Astrocyte (in vitro differentiated cells and primary cell): ENCODE data around the gene GTPBP2. TPM values are rescaled to one million over a fixed set of nuclear protein-coding genes. Genes with fewer than 3 reads are reported as not detected.
A peak's percentile ranks its signal among the peaks of the same experiment; 100 is the strongest.

Source experiments
- DNase-seq: peaks from one replicate; pipeline ENCODE4 v3.0.0-alpha.2; 2010; ENCODE audit warnings: low read depth
- FAIRE-seq: peaks from 2 replicates; lab custom pipeline; 2011; peaks lifted over from hg19 to GRCh38; lab: Jason Lieb, UNC
- H2AFZ ChIP-seq: 2 replicates; pipeline ENCODE4 v1.6.0; 2012; ENCODE audit warnings: low read depth, low read length, inconsistent platforms
- H3K27ac ChIP-seq: 2 replicates; pipeline ENCODE4 v1.5.1; 2011; ENCODE audit warnings: low read depth, low read length, inconsistent platforms
- H3K27me3 ChIP-seq: 2 replicates; pipeline ENCODE4 v1.6.0; 2011; ENCODE audit warnings: low read length, inconsistent platforms; ENCODE audit not compliant: insufficient read depth
- H3K36me3 ChIP-seq: 2 replicates; pipeline ENCODE4 v1.5.1; 2011; ENCODE audit warnings: low read length, inconsistent platforms; ENCODE audit not compliant: insufficient read depth
- H3K4me1 ChIP-seq: 2 replicates; pipeline ENCODE4 v1.5.1; 2011; ENCODE audit warnings: low read length, inconsistent platforms; ENCODE audit not compliant: insufficient read depth
- H3K4me2 ChIP-seq: 2 replicates; pipeline ENCODE4 v1.6.0; 2012; ENCODE audit warnings: low read length, inconsistent platforms
- H3K4me3 ChIP-seq: 2 replicates; pipeline ENCODE4 v1.5.1; 2011; ENCODE audit warnings: low read depth, mild to moderate bottlenecking, low read length, inconsistent platforms; ENCODE audit not compliant: insufficient read depth
- H3K79me2 ChIP-seq: 2 replicates; pipeline ENCODE4 v1.6.0; 2012; ENCODE audit warnings: mild to moderate bottlenecking, low read length, inconsistent platforms; ENCODE audit not compliant: insufficient read depth
- H3K9ac ChIP-seq: 2 replicates; pipeline ENCODE4 v1.6.0; 2012; ENCODE audit warnings: mild to moderate bottlenecking, low read length, inconsistent platforms
- H3K9me3 ChIP-seq: 2 replicates; pipeline ENCODE4 v1.5.1; 2012; ENCODE audit warnings: low read depth, mild to moderate bottlenecking, low read length, inconsistent platforms; ENCODE audit not compliant: insufficient read depth
- H4K20me1 ChIP-seq: 2 replicates; pipeline ENCODE4 v1.6.0; 2012; ENCODE audit warnings: low read length, inconsistent platforms; ENCODE audit not compliant: insufficient read depth
- H3K27ac Mint-ChIP-seq: one replicate; pipeline ENCODE4 v1.8.0; 2021; ENCODE audit warnings: mild to moderate bottlenecking, mixed read lengths; ENCODE audit not compliant: unreplicated experiment
- H3K27me3 Mint-ChIP-seq: one replicate; pipeline ENCODE4 v1.8.0; 2021; ENCODE audit warnings: low read depth, mixed read lengths; ENCODE audit not compliant: unreplicated experiment
- H3K36me3 Mint-ChIP-seq: one replicate; pipeline ENCODE4 v1.8.0; 2021; ENCODE audit warnings: low read depth, mixed read lengths; ENCODE audit not compliant: unreplicated experiment
- H3K4me1 Mint-ChIP-seq: one replicate; pipeline ENCODE4 v1.8.0; 2021; ENCODE audit warnings: low read depth, mixed read lengths; ENCODE audit not compliant: unreplicated experiment
- H3K4me3 Mint-ChIP-seq: one replicate; pipeline ENCODE4 v1.8.0; 2021; ENCODE audit warnings: mild to moderate bottlenecking, moderate library complexity, mixed read lengths; ENCODE audit not compliant: unreplicated experiment
- H3K9me3 Mint-ChIP-seq: one replicate; pipeline ENCODE4 v1.8.0; 2021; ENCODE audit warnings: mild to moderate bottlenecking, mixed read lengths; ENCODE audit not compliant: unreplicated experiment
- CTCF ChIP-seq: IDR thresholded peaks from 2 replicates; pipeline ENCODE4 v1.5.1; 2011; ENCODE audit warnings: low read depth, mild to moderate bottlenecking, inconsistent platforms, low read length, moderate library complexity; ENCODE audit not compliant: insufficient read depth
- EZH2 ChIP-seq: IDR thresholded peaks from 2 replicates; pipeline ENCODE4 v1.6.1; 2012; ENCODE audit warnings: mild to moderate bottlenecking, low read length, inconsistent platforms; ENCODE audit not compliant: insufficient read depth
- total RNA-seq: library from RNA; stranded (reverse); gene quantifications from 2 replicates; pipeline ENCODE4 v1.2.1, GENCODE V29; 2021

Gene GTPBP2
- total RNA-seq, 1 donor from 2014 or later: 86.6 TPM

DNA sequence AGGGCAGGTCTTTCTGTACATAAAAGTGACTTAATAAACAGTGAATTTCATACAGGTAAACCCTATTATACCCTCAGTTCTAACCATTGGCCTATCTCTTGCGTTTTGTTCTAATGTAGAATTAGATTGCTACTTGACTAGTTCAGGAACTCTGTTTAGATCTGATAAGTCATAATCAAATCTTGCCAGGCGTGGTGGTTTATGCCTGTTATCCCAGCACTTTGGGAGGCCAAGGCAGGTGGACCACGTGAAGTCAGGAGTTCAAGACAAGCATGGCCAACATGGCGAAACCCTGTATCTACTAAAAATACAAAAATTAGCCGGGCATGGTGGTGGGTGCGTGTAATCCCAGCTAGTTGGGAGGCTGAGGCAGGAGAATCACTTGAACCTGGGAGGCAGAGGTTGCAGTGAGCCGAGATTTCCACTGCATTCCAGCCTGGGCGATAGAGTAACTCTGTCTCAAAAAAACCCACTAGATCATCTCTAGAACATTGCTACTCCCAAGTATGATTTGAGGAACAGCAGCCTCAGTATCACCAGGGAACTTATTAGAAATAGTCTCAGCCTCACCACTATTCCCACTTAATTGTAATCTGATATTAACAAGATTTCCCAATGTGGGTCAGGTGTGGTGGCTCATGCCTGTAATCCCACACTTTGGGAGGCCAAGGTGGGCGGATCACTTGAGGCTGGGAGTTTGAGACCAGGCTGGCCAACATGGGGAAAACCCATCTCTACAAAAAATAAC is 12.2 kb downstream of the GTPBP2 start:
- H3K9ac ChIP-seq: no peak overlapping the region
- FAIRE-seq (no peak), DNase-seq (no peak)
- no peak overlapping the region for H3K4me3 Mint-ChIP-seq
- no peaks in the 10 kb centered on the region for H3K27me3 Mint-ChIP-seq
- no peaks in the 10 kb centered on the region for H3K79me2 ChIP-seq
- H3K4me3 ChIP-seq: no peak overlapping the region
- no peaks in the 10 kb centered on the region for H3K9me3 Mint-ChIP-seq
- H3K4me2 ChIP-seq: no peak overlapping the region
- H3K4me1 ChIP-seq: no peaks in the 10 kb centered on the region
- peak overlapping the region; percentile 66 for H3K27ac Mint-ChIP-seq
- no peaks in the 10 kb centered on the region for H3K9me3 ChIP-seq
- peaks cover 28% of the 10 kb centered on the region for H3K36me3 Mint-ChIP-seq
- H3K4me1 Mint-ChIP-seq: no peaks in the 10 kb centered on the region
- H3K36me3 ChIP-seq: peaks cover 48% of the 10 kb centered on the region
- H3K27ac ChIP-seq: no peak overlapping the region
- H3K27me3 ChIP-seq: no peaks in the 10 kb centered on the region
- H2AFZ ChIP-seq: no peak overlapping the region
- peaks cover 9% of the 10 kb centered on the region for H4K20me1 ChIP-seq
- TF ChIP-seq EZH2 (no peak), CTCF (no peak)

DNA sequence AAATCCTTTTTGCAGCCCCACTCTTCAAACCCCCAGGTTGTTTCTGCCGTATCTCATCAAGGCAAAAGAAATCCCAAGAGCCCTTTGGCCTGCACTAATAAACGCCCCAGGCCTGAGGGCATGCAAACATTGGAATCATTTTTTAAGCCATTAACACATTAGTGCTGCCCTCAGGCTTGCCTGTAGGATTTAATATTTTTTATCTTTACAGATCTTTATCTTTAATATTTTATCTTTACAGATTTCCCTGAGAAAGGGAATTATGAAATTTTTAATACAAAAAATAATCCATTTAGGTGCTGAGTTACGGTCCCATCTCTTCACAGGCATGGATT is 14.7 kb downstream of the GTPBP2 start:
- H3K27me3 ChIP-seq: no peaks in the 10 kb centered on the region
- Mint-ChIP-seq H3K4me1 (peaks cover 9% of the 10 kb centered on the region), H3K36me3 (peaks cover 23% of the 10 kb centered on the region), H3K9me3 (no peaks in the 10 kb centered on the region), H3K4me3 (peak overlapping the region; percentile 27), H3K27me3 (no peaks in the 10 kb centered on the region), H3K27ac (no peak overlapping the region)
- H3K4me3 ChIP-seq: no peak overlapping the region
- no peaks in the 10 kb centered on the region for H3K4me1 ChIP-seq
- H2AFZ ChIP-seq: no peak overlapping the region
- FAIRE-seq (no peak), DNase-seq (no peak)
- H3K9me3 ChIP-seq: no peaks in the 10 kb centered on the region
- H3K36me3 ChIP-seq: peaks cover 40% of the 10 kb centered on the region
- H4K20me1 ChIP-seq: no peaks in the 10 kb centered on the region
- H3K79me2 ChIP-seq: no peaks in the 10 kb centered on the region
- no peak overlapping the region for H3K4me2 ChIP-seq
- no peak for TF ChIP-seq CTCF
- TF ChIP-seq EZH2: no peak
- H3K9ac ChIP-seq: no peak overlapping the region
- no peak overlapping the region for H3K27ac ChIP-seq

GRCh38 chr6:43613721-43614395 is 15.2 kb downstream of the GTPBP2 start:
- no peaks in the 10 kb centered on the region for H3K9me3 Mint-ChIP-seq
- Histone ChIP-seq H3K36me3 (peaks cover 40% of the 10 kb centered on the region), H3K27ac (no peak overlapping the region), H3K9me3 (no peaks in the 10 kb centered on the region), H2AFZ (no peak overlapping the region), H3K4me2 (no peak overlapping the region), H3K4me3 (no peak overlapping the region), H3K79me2 (no peaks in the 10 kb centered on the region), H3K9ac (no peak overlapping the region), H3K4me1 (no peaks in the 10 kb centered on the region), H4K20me1 (peaks cover 3% of the 10 kb centered on the region), H3K27me3 (no peaks in the 10 kb centered on the region)
- DNase-seq (no peak), FAIRE-seq (no peak)
- peaks cover 23% of the 10 kb centered on the region for H3K36me3 Mint-ChIP-seq
- no peak overlapping the region for H3K27ac Mint-ChIP-seq
- no peaks in the 10 kb centered on the region for H3K27me3 Mint-ChIP-seq
- TF ChIP-seq EZH2: no peak
- no peak for TF ChIP-seq CTCF
- peaks cover 13% of the 10 kb centered on the region for H3K4me1 Mint-ChIP-seq
- H3K4me3 Mint-ChIP-seq: peak overlapping the region; percentile 27
